Frontal cortex (tissue), 4 donors: ENCODE data around the gene TMCC1. TPM values are rescaled to one million over a fixed set of nuclear protein-coding genes. Genes with fewer than 3 reads are reported as not detected.
"Not testable (repeated sequence)": the region's sequence is repeated elsewhere in the genome, so short reads cannot be mapped to it uniquely, and the experiment has no call there.

ENCODE experiments used
- DNase-seq, 2 donors: peaks; one replicate each; pipeline ENCODE4 v3.0.0; 2012; ENCODE audit warnings: low spot score in 2 of 2
- FAIRE-seq: peaks from 2 replicates; lab custom pipeline; 2012; peaks lifted over from hg19 to GRCh38; lab: Jason Lieb, UNC
- total RNA-seq: library from RNA; depleted of rRNA; stranded (reverse); fragments of >200 nt; gene quantifications from one replicate; pipeline ENCODE4 v1.2.3, GENCODE V29; 2014
- donor health status: control.
- donor health status: control.
- donor health status: control.

The TMCC1 gene
- total RNA-seq, 1 donor from 2014 or later, result 68.5 TPM

DNA sequence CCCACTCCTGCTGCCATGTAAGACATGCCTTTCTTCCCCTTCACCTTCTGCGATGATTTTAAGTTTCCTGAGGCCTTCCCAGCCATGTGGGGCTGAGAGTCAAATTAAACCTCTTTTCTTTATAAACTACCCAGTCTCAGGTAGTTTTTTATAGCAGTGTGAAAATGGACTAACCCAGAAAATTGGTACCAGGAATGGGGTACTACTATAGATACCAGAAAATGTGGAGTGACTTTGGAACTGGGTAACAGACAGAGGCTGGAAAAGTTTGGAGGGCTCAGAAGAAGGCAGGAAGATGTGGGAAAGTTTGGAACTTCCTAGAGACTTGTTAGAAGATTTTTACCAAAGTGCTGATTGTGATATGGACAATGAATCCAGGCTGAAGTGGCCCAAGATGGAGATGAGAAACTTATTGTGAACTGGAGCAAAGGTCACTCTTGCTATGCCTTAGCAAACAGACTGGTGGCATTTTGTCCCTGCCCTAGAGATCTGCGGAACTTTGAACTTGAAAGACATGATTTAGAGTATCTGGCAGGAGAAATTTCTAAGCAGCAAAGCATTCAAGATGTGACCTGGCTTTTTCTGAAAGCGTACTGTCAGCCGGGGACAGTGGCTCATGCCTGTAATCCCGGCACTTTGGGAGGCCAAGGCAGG is 52.7 kb downstream of the TMCC1 start:
- DNase-seq (no peak), FAIRE-seq (no peak)

DNA sequence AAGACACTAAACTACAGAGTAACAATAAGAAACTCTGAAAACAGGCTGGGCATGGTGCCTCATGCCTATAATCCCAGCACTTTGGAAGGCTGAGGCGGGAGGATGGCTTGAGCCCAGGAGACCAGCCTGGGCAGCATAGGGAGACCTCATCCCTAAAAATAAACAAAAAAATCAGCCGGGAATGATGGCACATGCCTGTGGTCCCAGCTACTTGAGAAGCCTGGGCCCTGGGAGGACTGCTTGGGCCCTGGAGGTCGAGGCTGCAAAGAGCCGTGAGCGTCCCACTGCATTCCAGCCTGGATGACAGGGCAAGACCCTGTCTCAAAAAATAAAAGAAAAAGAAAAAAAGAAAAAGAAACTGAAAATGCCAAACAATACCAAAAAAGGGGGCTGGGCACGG is 55.4 kb downstream of the TMCC1 start:
- FAIRE-seq, result no peak

DNA sequence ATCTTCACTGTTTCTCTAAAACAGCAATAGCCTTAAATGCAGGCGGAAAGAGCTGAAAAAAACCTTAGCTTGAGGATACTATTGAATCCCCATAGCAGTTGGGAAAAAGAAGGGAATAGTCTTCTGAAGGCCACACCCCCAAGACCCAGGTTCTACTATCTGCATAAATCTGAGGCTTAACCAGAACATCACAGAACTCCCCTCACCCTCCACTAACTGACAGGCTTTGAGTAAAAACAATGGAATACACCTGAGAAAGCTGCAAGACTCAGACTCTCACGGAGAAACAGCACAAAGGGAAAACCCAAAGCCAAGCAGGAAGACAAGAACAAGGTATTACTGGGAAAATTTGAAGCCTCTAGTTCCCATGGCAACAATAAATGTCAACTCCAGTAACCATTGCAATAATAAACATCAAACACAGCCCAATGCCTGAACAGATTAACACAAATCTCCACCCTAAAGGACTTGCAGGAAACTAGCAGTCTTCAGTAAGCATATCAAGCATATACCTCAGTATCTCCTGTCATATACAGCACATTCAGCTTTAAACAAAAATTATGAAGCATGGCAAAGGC is 56.4 kb downstream of the TMCC1 start:
- no peak for DNase-seq
- FAIRE-seq, result no peak

More for the DNA sequence above, 55.4 kb downstream of the TMCC1 start:
- no peak for DNase-seq

DNA sequence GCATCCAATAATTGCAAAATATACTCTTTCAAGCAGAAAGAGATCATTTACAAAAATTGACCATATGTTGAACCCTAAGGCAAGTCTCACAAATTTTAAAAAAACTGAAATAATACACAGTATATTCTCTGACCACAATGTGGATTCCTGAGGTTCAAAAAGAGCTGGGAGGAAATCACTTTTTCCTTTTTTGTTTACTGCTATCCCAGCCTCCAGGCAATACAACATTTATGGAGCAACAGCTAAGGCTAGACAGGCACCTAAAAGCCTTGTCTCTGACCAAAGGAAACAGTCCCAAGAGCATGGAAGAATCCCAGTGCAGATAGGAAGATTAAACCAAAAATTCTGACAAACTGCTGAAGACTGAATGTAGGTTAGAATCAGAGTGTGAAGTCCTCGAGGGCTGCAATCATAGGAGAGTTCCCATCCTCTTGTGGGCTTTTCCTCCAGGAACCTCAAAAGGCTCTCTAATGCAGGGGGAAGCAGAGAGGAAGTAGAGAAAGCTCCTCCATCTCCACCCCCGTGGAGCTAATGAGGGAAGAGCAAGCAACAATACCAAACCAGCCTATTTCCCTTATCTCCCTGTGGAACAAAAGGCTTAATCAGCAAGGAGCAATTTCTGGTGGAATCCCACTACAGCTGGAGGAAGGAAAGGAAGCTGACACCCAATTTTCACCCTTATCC is 57.0 kb downstream of the TMCC1 start:
- FAIRE-seq (no peak), DNase-seq (no peak)

DNA sequence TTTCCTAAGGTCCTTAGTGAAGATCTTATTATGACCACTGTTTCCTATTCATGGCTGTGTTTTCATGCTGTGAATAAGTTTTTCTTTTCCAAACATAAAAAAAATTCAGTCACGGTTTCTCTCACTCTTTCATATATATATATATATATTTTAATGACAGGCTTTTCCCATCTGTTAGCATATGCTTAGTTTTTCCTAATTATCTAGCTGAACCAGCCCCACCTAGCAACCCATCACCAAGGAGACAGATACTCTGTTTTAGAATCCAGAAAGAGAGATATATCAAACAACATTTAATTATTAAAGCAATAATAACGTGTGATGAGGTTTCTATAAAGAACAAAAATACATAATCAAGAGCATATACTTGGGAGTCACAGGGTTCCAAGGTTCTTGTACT is 58.3 kb downstream of the TMCC1 start:
- DNase-seq (no peak), FAIRE-seq (no peak)

DNA sequence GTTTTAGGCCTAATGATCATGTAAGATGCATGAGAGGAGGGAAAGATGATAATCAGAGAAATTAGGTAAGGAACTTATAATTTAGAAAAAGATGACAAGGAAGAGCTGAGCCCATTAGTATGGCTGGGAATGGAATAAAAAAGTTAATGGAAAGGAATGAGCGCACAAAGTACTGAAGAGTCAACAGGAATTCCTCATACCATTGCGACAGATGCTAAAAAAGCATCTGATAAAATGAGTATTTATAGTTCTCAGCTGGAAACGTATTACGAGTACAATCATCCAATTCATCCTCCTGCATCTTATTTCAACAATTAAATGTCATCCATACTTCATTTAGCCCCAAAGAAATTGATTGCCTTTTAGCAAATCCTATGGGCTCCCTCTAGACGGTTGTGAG is 58.9 kb downstream of the TMCC1 start:
- no peak for DNase-seq
- FAIRE-seq, result no peak

DNA sequence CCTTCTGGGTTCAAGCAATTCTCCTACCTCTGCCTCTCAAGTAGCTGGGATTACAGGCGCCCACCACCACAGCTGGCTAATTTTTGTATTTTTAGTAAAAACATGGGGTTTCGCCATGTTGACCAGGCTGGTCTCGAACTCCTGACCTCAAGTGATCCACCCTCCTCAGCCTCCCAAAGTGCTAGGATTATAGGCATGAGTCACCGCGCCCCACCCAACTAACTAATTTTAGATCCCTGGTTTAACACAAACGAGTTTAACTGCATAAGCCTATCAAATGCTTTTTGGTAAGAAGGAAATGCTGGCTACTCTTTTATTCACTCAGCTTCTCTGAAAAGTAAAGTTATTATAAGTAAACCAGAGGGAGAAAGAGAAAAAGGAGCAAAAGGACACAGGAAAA is 61.6 kb downstream of the TMCC1 start:
- FAIRE-seq, DNase-seq: not testable (repeated sequence)

DNA sequence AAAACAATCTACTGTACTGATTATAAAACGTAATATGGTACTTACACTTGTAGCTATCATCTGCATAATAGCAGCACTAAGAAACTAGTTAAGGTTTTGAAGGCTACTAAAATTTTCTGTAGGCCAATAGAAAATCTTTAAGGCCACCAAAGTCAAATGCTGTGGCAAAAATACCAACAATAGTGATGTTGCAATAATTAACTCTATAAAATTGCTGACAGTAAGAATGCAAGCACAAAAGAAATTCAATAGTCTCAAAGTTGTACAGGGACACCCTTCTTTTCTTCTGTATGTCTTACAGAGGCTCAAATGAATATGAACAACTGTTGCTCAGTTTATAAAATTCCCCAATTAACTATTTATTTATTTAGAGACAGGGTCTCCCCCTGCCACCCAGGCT is 62.0 kb downstream of the TMCC1 start:
- FAIRE-seq (no peak), DNase-seq (no peak)

DNA sequence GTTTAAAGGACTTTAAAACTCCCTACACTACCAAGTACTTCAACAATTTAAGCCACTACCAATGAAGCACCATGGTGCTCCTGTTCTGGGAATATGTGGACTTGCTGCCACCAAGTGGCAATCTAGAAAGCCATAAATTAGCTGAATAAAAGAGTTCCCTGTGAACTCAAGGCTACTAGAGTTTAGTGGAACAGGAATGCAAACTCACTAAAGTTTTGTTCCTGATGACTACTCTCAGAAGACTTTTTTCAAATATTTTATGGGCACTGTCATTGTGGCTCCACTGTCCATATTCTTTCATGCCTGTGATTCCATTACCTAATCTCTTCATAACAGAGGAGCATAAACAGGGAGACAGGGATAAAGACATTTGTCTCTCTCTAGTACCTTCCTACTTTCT is 63.9 kb downstream of the TMCC1 start:
- peak; percentile 97 for FAIRE-seq
- DNase-seq, result peak; percentile 13 to 29

DNA sequence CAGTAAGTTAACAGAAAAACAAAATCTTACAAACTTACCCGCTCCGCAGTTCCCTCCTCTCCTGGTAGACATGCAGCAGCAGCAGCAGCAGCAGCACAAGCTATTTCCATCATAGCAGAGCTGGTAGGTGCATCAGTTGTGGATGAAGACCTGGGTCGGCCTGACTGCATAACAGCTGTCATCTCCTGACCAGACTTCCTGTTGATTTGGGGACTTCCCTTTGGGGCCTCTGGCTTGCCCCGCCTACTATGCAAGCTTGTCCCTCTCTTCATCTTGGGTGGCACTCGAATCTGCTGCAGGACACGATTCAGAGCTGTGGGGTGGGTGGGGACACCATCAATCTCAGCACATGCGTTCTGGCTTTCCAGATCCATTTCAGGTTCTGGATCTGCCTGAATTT is 65.7 kb downstream of the TMCC1 start:
- DNase-seq, result no peak
- FAIRE-seq, result no peak

DNA sequence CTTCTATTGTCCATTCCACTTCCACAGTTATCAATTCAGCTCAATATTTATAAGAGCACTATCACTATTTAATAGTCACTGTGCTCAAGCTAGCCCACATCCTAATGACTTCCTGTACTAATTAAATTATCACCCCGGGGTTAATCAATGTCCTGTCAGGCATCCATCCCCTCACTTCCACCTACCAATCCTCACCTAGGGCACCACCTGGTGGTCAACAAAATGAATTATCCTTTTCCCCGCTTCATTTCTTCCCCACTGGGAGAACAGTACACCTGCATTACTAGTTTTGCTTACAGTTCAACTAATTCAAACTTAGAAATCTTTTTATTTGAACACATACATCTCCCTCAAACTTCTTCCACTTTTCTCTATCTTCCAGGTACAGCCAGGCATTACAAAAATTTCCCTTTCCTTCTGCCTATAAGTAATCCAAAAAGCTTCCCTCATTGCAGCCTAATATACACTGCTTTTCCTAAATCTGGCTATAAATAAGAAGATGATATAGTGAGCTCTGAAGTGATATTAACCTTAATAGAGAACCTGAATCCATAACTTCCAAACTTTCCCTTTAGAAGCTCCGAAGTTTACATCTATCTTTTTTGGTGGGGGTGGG is 68.5 kb downstream of the TMCC1 start:
- FAIRE-seq, result peak; percentile 23
- DNase-seq, result no peak

DNA sequence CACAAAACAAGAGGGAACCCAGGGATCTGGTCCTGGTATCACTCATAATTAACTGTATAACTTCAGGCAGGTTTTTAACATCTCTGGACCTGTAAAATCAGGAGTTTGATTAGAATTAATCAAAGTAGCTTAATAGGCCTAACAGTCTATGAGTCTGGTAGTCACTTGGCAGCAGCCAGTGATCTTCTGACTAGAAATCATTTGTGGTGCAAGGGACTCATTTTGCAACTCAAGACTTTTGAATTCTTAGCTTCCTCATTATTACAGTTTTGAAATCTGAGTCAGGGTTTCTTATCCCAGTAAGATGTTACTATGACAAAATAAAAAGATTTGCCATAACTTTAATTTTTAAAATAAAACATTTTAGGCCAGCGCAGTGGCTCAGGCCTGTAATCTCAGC is 70.8 kb downstream of the TMCC1 start:
- DNase-seq, result no peak
- FAIRE-seq, result no peak

DNA sequence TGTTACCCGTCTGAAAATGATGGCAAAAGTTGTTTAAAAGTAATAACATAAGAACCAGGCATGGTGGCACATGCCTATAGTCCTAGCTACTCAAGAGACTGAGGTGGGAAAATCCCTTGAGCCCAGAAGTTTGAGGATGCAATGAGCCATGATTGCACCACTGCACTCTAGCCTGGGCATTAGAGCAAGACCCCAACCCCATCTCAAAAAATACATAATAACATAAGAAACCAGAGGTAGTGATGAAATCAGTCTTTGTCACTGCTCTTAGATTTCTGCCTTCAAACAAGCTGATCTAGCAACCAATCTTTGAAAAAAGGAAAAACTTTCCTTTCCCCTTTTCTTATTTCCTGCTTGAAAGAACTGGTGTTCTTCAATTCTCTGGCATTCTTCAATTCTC is 71.3 kb downstream of the TMCC1 start:
- FAIRE-seq, result no peak

DNA sequence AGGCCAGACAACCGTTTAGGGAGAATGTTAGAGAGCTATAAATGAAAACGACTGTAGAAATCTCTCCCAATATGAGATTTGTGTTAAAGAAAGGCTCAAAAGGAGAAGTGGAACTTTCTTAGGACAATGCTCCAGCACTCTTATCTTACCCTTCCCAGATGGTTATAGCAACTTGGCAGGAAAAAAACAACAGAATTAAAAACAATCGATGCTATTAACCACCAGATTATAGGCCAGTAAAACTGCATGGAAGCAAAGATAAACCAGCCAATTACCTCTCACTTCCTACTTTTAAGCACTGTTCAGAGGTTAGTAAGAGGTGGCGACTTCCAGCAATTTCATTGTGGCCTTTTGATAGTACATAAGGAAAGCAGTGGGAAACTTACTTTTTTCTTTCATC is 72.9 kb downstream of the TMCC1 start:
- DNase-seq (no peak), FAIRE-seq (no peak)

More for the DNA sequence above, 71.3 kb downstream of the TMCC1 start:
- DNase-seq, result no peak

DNA sequence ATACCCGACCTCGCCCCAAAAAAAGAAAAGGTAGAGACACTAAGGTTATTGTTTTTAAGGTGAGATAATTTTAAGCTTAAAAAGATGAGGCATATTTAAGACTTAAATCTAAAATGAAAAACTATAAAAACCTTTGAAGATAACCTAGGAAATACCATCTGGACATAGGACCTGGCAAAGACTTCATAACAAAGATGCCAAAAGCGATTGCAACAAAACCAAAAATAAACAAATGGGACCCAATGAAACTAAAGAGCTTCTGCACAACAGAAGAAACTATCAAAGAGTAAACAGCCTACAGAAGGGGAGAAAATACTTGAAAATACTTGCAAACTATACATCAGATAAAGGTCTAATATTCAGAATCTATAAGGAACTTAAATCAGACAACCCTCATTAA is 80.9 kb downstream of the TMCC1 start:
- no peak for DNase-seq
- FAIRE-seq, result no peak

DNA sequence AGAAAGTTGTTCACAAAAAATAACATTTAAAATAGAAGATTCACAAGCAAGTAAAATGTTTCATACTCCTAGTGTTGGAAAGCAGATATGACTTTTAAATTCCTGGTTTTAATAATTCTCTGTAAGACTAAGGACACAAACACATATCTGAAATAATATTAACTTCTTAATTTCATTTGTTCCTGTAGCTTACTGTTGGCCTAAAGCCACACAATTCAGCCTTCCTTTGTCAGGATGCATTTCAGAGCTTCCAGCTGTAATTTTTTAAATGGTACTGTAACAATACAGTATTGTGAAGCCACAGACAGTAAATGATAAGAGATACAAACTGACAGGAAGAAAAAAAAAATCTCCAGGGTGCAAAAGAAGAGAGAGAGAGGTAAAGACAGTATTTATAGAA is 84.2 kb downstream of the TMCC1 start:
- no peak for FAIRE-seq

DNA sequence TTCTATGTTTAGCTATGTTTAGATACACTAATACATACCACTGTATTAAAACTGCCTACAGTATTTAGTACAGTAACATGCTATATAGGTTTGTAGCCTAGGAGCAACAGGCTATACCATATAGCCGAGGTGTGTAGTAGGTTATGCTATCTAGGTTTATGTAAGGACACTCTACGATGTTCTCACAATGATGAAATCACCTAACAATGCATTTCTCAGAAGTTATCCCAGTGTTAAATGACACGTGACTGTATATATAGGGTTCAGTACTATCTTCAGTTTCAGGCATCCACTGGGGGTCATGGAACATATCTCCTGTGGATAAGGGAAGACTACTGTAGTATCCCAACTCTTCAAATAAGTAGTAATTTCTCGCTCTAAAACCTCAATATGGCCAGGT is 97.4 kb downstream of the TMCC1 start:
- DNase-seq, result no peak
- FAIRE-seq, result no peak

More for the DNA sequence above, 84.2 kb downstream of the TMCC1 start:
- DNase-seq, result no peak

DNA sequence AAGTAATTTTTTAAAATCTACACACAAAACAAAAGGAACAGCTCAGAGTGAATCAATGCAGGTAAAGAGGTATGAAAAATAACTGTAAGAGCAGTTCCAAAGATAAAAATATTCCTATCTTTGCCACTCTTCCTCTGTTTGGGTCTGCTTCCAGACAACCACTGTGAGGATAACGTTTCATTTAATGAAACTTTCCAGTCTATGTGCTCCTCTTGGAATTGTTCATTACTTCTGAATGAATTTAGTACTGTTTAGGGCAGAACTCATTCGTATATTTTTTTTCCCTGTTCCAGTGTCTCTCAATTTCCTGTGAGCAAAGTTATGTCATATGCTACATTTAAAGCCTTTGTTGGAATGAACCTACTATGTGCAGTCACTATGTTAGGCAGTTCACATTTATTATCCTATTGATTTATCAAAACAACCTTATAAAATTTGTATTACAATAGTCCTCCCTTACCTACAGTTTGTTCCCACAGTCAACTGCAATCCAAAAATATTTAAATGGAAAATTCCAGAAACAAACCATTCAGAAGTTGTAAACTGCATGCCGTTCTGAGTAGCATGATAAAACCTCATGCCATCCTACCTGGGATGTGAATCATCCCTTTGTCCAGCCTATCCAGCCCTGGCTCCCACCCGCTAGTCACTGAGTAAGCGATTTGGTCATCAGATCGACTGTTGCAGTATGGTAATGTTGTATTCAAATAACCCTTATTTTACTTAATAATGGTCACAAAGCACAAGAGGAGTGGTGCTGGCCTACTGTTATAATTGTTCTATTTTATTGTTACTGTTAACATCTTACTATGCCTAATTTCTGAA is 98.1 kb downstream of the TMCC1 start:
- DNase-seq, result no peak

DNA sequence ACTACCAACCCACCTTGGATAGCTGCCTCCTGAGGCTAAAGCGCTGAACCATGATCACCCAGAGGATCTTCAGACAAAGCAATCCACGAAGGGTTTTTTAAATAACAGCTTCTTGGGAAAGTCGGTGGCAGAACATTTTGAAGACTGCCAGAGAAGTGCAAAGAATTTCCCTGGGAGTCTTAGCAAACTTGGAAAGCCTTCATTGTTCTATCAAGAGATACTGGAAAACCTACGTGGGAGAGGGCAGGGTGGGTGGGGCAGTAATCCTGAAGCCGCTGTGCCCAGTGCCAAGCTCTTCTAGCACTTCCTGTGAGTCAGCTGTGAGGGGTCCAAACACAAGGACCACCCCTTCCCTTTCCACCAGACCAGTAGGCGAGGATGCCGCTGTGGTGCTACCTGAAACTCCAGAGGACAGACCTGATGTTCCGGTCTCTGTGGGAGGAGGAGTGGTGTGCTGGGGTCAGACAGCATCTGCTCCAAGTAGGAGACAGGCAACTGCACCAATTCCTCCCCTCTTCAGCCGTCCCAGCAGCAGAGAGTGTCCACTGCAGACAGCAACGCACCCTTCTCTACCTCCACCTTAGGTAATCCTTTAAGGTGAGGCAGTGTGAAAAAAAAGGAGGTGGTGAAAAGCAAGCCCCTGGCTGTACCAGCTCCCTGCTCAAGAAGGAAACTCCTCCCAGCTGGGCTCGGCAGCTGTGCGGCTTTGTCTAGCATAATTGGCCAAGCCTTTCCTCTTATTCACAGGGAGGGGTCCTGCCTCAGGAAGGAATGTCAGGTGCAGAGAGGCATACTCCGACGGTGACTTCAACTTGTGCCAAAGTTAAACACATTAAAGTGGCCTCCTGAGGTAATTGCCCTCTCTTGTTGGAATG is 99.0 kb downstream of the TMCC1 start:
- no peak for DNase-seq
- FAIRE-seq, result no peak

More for the DNA sequence above, 98.1 kb downstream of the TMCC1 start:
- no peak for FAIRE-seq
